GM23338 (cell line): ENCODE results near the gene NCBP3. TPM values are rescaled to one million over a fixed set of nuclear protein-coding genes. Genes with fewer than 3 reads are reported as not detected.

ENCODE experiments used
- ATAC-seq: fragments of 200-7000 bp; cut with Tn5 transposase; 3 replicates; pipeline ENCODE4 v1.9.1; 2020
- DNase-seq: peaks from one replicate; pipeline ENCODE4 v3.0.0-alpha.2; 2015; ENCODE audit warnings: low spot score
- H2AFZ ChIP-seq: fragments of 200-600 bp; sonication (generic); 2 replicates; pipeline ENCODE4 v1.8.0; 2016; ENCODE audit warnings: antibody characterized with exemption, mild to moderate bottlenecking, moderate library complexity
- H3F3A ChIP-seq: fragments of 200-600 bp; sonication (generic); replicated peaks from 2 replicates; pipeline ENCODE4 v1.8.0; 2017; ENCODE audit warnings: antibody characterized with exemption, mixed run types, low read depth
- H3K27ac ChIP-seq: fragments of 200-600 bp; sonication (generic); 2 replicates; pipeline ENCODE4 v1.6.1; 2016; ENCODE audit warnings: low read depth
- H3K27me3 ChIP-seq: fragments of 200-600 bp; sonication (generic); 2 replicates; pipeline ENCODE4 v1.8.0; 2016; ENCODE audit warnings: mild to moderate bottlenecking, mixed run types, moderate library complexity; ENCODE audit not compliant: insufficient read depth
- H3K36me3 ChIP-seq: fragments of 200-600 bp; sonication (generic); 2 replicates; pipeline ENCODE4 v1.8.0; 2016; ENCODE audit warnings: mild to moderate bottlenecking; ENCODE audit not compliant: insufficient read depth
- H3K4me1 ChIP-seq: fragments of 200-600 bp; sonication (generic); 2 replicates; pipeline ENCODE4 v1.8.0; 2016; ENCODE audit warnings: mild to moderate bottlenecking, moderate library complexity; ENCODE audit not compliant: insufficient read depth
- H3K4me2 ChIP-seq: fragments of 200-600 bp; sonication (generic); 2 replicates; pipeline ENCODE4 v1.7.1; 2017; ENCODE audit warnings: mixed run types
- H3K4me3 ChIP-seq: fragments of 200-600 bp; sonication (generic); 2 replicates; pipeline ENCODE4 v1.6.1; 2016; ENCODE audit warnings: mixed run types
- H3K79me2 ChIP-seq: fragments of 200-600 bp; sonication (generic); replicated peaks from 2 replicates; pipeline ENCODE4 v1.8.0; 2017; ENCODE audit warnings: mild to moderate bottlenecking; ENCODE audit not compliant: insufficient read depth
- H3K9me2 ChIP-seq: fragments of 200-600 bp; sonication (generic); 2 replicates; pipeline ENCODE4 v1.8.0; 2017; ENCODE audit not compliant: insufficient read depth
- H4K20me1 ChIP-seq: fragments of 200-600 bp; sonication (generic); replicated peaks from 2 replicates; pipeline ENCODE4 v1.8.0; 2017; ENCODE audit warnings: mild to moderate bottlenecking; ENCODE audit not compliant: insufficient read depth
- H3K27ac Mint-ChIP-seq: 2 replicates; pipeline ENCODE4 v1.8.0; 2020; ENCODE audit warnings: inconsistent platforms, mild to moderate bottlenecking, moderate library complexity, mixed read lengths
- H3K27me3 Mint-ChIP-seq: 3 replicates; pipeline ENCODE4 v1.8.0; 2022; ENCODE audit warnings: low read depth, mild to moderate bottlenecking, moderate library complexity, mixed read lengths, inconsistent platforms; ENCODE audit not compliant: insufficient read depth, poor library complexity
- H3K36me3 Mint-ChIP-seq: 3 replicates; pipeline ENCODE4 v1.8.0; 2021; ENCODE audit warnings: low read depth, mild to moderate bottlenecking, inconsistent platforms, moderate library complexity, mixed read lengths
- H3K4me1 Mint-ChIP-seq: 3 replicates; pipeline ENCODE4 v1.8.0; 2020; ENCODE audit warnings: mild to moderate bottlenecking, inconsistent platforms, mixed read lengths
- H3K4me3 Mint-ChIP-seq: 3 replicates; pipeline ENCODE4 v1.8.0; 2021; ENCODE audit warnings: moderate library complexity, mild to moderate bottlenecking, inconsistent platforms, mixed read lengths
- H3K9me3 Mint-ChIP-seq: 3 replicates; pipeline ENCODE4 v1.8.0; 2020; ENCODE audit warnings: moderate library complexity, mild to moderate bottlenecking, inconsistent platforms, mixed read lengths
- CREB1 ChIP-seq: fragments of 250-450 bp; sonication (Bioruptor Pico); IDR thresholded peaks from 2 replicates; pipeline ENCODE4 v1.5.0; 2020; ENCODE audit warnings: low read depth, mild to moderate bottlenecking, moderate library complexity
- CTCF ChIP-seq, 2 experiments: fragments of 200-600 bp in 1 of 2; sonication (generic) in 1 of 2; conservative IDR thresholded peaks; 2 replicates each; pipeline versions ENCODE4 v1.5.1 to v1.6.1; 2016 to 2017; ENCODE audit warnings: antibody characterized with exemption in 2 of 2, low read depth in 2 of 2, mild to moderate bottlenecking in 2 of 2, moderate library complexity in 1 of 2
- ETS1 ChIP-seq: IDR thresholded peaks from 2 replicates; pipeline ENCODE4 v1.6.1; 2016; ENCODE audit warnings: antibody characterized with exemption
- EZH2 ChIP-seq: fragments of 200-600 bp; sonication (generic); IDR thresholded peaks from one replicate; pipeline ENCODE4 v1.8.0; 2017; ENCODE audit warnings: antibody characterized with exemption, mild to moderate bottlenecking, low read depth; ENCODE audit not compliant: unreplicated experiment
- EZH2phosphoT487 ChIP-seq: fragments of 200-600 bp; sonication (generic); IDR thresholded peaks from one replicate; pipeline ENCODE4 v1.8.1; 2018; ENCODE audit warnings: antibody characterized with exemption; ENCODE audit not compliant: unreplicated experiment
- JUNB ChIP-seq: IDR thresholded peaks from one replicate; pipeline ENCODE4 v1.6.1; 2016; ENCODE audit warnings: antibody characterized with exemption; ENCODE audit not compliant: unreplicated experiment
- NANOG ChIP-seq: IDR thresholded peaks from 2 replicates; pipeline ENCODE4 v1.6.1; 2016; ENCODE audit warnings: antibody characterized with exemption, borderline replicate concordance
- POLR2AphosphoS5 ChIP-seq: IDR thresholded peaks from 2 replicates; pipeline ENCODE4 v1.6.1; 2016; ENCODE audit warnings: antibody characterized with exemption, low read depth
- REST ChIP-seq: IDR thresholded peaks from one replicate; pipeline ENCODE4 v1.6.1; 2018; ENCODE audit warnings: antibody characterized with exemption; ENCODE audit not compliant: unreplicated experiment
- STAT1 ChIP-seq: IDR thresholded peaks from one replicate; pipeline ENCODE4 v1.6.1; 2016; ENCODE audit warnings: antibody characterized with exemption; ENCODE audit not compliant: unreplicated experiment
- ZNF114 ChIP-seq: fragments of 250-450 bp; sonication (Bioruptor Pico); IDR thresholded peaks from 2 replicates; pipeline ENCODE4 v1.5.0; 2020; ENCODE audit warnings: mild to moderate bottlenecking, moderate library complexity
- ZNF331 ChIP-seq: fragments of 250-450 bp; sonication (Bioruptor Pico); IDR thresholded peaks from 2 replicates; pipeline ENCODE4 v1.5.0; 2020; ENCODE audit warnings: low read depth, mild to moderate bottlenecking, moderate library complexity
- ZNF462 ChIP-seq: fragments of 250-450 bp; sonication (Bioruptor Pico); IDR thresholded peaks from 2 replicates; pipeline ENCODE4 v1.5.0; 2020; ENCODE audit warnings: mild to moderate bottlenecking, moderate library complexity
- polyA plus RNA-seq: library from polyadenylated mRNA; unstranded; fragments of >200 nt; fragmentation: Nextera tagmentation; extraction: Ambion mirVana; gene quantifications from 2 replicates; pipeline ENCODE4 v1.2.1, GENCODE V29; 2016
- total RNA-seq: library from RNA; depleted of rRNA; stranded (reverse); fragments of >200 nt; shearing (Covaris generic); gene quantifications from 2 replicates; pipeline ENCODE4 v1.2.3, GENCODE V29; 2014

The NCBP3 gene
- total and polyA plus RNA-seq, 2 experiments from 2014 or later, result 35.5 to 42.8 TPM

GRCh38 chr17:3768769-3769168 is 77.3 kb downstream of the NCBP3 start:
- Histone ChIP-seq H3K4me2 (no peak overlapping the region), H4K20me1 (no peaks in the 10 kb centered on the region), H2AFZ (peak overlapping the region; percentile 89), H3K4me3 (no peak overlapping the region), H3F3A (no peaks in the 10 kb centered on the region), H3K79me2 (no peaks in the 10 kb centered on the region), H3K4me1 (no peaks in the 10 kb centered on the region; the same call in 1 of the 2 replicates), H3K9me2 (no peaks in the 10 kb centered on the region), H3K27me3 (no peaks in the 10 kb centered on the region), H3K27ac (no peak overlapping the region), H3K36me3 (no peaks in the 10 kb centered on the region)
- no peak for TF ChIP-seq EZH2
- TF ChIP-seq ETS1, result no peak
- no peak for TF ChIP-seq REST
- no peak for TF ChIP-seq POLR2AphosphoS5
- no peak for TF ChIP-seq CREB1 (CRISPR knock-in tag)
- TF ChIP-seq ZNF114 (CRISPR knock-in tag), result no peak
- TF ChIP-seq JUNB, result no peak
- TF ChIP-seq CTCF (conservative IDR thresholded peaks at IDR 0.05; ENCODE audit: low read depth in 2 of 2), result no peak
- TF ChIP-seq STAT1, result no peak
- TF ChIP-seq NANOG, result no peak
- no peak for TF ChIP-seq ZNF462 (CRISPR knock-in tag)
- no peak for TF ChIP-seq ZNF331 (CRISPR knock-in tag)
- TF ChIP-seq EZH2phosphoT487, result no peak
- H3K9me3 Mint-ChIP-seq, result peaks cover 12% of the 10 kb centered on the region; the same call in 1 of the 3 replicates
- no peak overlapping the region for H3K27ac Mint-ChIP-seq
- H3K27me3 Mint-ChIP-seq, result peaks cover 8% of the 10 kb centered on the region
- H3K4me3 Mint-ChIP-seq, result no peak overlapping the region
- no peaks in the 10 kb centered on the region for H3K36me3 Mint-ChIP-seq
- no peak for ATAC-seq
- peaks cover 25% of the 10 kb centered on the region for H3K4me1 Mint-ChIP-seq
- no peak for DNase-seq
